T-helper 22 cell (primary cell): ENCODE measurements around the gene VSIG8.
"Not testable (repeated sequence)": the region's sequence is repeated elsewhere in the genome, so short reads cannot be mapped to it uniquely, and the experiment has no call there.

Source experiments
- DNase-seq: peaks from one replicate; pipeline ENCODE4 v3.0.0-alpha.2; 2020; ENCODE audit warnings: low read depth

Gene VSIG8, protein sequence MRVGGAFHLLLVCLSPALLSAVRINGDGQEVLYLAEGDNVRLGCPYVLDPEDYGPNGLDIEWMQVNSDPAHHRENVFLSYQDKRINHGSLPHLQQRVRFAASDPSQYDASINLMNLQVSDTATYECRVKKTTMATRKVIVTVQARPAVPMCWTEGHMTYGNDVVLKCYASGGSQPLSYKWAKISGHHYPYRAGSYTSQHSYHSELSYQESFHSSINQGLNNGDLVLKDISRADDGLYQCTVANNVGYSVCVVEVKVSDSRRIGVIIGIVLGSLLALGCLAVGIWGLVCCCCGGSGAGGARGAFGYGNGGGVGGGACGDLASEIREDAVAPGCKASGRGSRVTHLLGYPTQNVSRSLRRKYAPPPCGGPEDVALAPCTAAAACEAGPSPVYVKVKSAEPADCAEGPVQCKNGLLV

DNA sequence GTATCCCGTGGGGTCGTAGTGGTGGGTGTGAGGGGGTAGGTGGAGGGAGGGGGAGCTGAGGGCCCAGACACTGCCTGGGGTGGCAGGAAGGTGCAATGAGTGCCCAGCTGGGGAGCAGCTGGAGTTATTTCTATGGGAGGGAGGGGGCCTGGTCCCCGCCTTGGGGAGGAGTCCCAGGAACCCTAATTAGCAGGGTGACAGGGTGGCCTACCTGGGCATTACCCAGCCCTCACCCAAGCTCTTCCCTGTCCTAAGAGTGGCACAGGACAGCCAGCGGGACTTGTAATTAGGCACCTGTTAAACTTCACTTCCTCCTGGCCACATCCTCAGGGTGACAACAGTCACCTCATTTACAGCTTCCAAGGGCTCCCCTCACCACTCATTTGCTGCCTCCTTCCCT lies at the start of gene VSIG8:
Gene VSIG8 (minus strand): TSS at position 101 of the 400 bp plus-strand sequence. CDS start 136 bp downstream, outside the sequence.
- DNase-seq, result no peak

DNA sequence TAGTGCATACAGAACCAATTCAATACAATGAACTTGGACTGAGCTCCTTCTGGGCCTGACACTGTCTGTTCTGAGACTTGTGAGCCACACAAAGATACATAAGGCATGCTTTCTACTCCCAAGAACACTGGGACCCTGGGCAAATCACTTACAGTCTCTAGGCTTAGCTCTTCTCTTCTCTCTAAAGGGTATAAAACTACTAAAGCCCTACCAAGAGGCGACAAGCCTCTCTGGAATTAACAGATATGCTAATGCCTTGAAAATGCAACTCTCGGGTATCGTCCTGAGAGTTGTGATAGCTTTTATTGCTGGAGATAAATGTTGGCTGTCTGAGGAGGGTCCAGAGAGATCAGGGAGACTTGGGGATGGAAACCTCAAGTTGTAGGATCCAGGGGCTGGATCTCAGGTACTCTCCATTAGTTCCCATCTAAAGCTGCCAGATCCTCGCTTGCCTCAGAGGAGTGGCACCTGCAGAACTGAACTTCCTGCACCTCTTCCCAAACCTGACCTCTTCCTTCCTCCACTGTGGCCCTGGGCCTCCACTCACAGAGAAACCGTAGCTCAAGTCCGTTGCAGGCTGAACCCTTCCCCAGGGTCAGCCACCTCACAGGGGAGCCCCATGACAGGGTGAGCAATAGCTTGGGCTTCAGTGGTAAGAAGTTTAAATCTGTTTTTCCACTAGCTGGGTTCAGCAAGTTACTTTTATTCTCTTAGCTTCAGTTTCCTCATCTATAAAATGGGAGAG lies 49.0 kb upstream of the VSIG8 start:
- no peak for DNase-seq

DNA sequence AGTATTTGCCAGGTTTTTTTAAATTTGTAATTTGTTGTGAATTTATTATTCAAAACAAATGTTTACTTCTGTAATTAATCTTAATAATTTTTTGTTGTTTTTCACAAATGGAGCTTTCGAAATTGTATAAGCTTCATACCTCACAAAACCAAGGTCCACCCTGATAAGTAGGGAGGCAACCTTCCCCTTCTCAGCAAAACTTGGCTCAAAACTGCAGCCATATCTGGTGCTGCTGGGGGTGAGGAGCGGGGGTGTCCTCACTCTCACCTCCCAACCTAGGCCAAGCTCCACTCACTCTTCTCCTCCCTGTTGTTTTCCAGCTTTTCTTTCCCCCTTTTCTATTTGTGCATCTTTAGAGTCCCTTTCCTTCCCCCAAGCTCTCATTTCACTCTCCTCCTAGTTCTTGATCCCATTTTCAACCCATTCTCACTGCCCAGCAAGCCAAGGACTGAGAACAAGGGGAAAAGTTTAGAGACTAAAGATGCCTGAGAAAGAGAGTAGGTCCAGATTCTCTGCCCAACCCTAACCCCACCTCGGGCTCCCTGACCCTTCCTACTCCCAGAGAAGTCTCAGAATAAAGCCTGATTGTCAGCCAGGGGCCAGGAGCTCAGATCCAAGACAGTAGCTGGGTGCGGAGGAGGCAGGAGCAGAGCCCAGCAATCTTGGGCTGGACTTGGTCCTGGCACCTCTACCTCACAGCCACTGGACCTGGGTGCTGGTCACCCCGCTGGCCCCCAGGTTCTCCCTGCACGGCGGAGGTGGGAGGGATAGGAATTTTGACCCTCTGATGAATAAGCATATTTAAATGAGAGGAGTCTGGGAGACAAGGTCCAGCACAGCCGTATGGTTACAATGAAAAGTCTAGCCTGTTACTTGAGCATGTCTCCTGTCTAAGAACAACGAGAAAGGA lies 45.8 kb upstream of the VSIG8 start:
- no peak for DNase-seq

DNA sequence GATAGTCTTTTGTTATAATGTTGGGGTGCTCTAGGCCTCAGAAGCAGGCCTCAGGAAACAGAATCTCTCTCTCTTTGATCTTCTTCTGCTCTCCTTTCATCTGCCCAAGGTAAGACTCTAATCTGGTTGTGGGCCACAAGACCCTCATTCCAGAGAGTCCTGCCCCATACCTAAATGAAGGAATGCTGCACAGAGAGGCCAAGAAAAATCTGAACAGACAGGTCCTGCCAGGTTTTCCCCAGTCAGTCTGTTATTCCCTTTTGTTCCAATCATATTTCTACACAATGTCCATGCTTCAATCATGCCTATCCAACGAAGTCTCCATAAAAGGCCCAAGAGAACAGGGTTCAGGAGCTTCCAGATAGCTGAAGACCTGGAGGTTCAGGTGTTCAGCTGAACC lies 44.5 kb upstream of the VSIG8 start:
- no peak for DNase-seq

DNA sequence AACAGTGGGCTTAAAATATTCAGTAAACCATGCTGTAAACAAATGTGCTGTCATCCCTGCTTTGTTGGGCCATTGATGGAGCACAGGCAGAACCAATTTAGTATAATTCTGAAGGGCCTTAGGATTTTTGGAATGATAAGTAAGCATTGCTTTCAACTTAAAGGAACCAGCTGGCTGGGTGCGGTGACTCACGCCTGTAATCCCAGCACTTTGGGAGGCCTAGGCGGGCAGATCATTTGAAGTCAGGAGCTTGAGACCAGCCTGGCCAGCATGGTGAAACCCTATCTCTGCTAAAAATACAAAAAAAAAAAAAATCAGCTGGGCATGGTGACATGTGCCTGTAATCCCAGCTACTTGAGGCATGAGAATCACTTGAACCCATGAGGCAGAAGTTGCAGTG lies 41.6 kb upstream of the VSIG8 start:
- not testable (repeated sequence) for DNase-seq

DNA sequence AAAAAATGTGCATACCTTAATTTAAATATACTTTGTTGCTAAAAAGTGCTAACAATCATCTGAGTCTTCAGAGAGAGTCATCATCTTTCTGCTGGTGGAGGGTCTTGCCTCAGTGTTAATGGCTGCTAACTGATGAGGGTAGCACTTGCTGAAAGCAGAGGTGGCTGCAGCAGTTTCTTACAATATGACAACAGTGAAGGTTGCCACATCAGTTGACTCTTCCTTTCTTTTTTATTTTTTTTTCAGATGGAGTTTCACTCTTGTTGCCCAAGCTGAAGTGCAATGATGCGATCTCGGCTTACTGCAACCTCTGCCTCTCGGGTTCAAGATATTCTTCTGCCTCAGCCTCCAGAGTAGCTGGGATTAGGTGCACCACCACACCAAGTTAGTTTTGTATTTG lies 40.1 kb upstream of the VSIG8 start:
- no peak for DNase-seq

DNA sequence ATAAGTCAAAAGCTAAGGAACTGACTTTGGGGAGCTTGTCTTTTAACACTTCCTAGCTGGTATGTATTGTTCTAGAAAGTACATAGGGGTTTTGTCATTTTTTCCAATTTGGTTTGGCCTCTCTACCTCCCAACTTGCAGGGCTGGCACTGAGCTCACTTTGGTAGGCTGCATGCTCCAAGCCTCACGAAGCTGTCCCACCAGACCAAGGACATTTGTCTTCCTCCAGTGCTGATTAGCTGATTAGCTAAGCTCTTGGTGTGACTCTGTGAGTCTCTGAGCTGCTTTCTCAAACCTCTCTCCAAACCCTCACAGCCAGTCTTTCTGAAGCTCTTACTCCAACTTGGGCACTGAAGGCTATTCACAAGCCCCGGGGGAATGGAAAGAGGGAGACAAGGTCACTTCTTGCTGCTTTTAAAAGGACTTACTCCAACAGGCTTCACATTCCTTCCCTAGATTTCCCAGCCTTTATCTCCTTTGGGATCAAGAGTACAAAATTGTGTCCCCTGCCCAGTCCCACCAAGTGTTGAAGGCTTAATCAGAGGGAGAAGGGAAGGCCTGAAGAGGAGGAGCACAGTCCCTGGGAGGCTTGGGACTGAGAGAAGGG lies 38.4 kb upstream of the VSIG8 start:
- no peak for DNase-seq

DNA sequence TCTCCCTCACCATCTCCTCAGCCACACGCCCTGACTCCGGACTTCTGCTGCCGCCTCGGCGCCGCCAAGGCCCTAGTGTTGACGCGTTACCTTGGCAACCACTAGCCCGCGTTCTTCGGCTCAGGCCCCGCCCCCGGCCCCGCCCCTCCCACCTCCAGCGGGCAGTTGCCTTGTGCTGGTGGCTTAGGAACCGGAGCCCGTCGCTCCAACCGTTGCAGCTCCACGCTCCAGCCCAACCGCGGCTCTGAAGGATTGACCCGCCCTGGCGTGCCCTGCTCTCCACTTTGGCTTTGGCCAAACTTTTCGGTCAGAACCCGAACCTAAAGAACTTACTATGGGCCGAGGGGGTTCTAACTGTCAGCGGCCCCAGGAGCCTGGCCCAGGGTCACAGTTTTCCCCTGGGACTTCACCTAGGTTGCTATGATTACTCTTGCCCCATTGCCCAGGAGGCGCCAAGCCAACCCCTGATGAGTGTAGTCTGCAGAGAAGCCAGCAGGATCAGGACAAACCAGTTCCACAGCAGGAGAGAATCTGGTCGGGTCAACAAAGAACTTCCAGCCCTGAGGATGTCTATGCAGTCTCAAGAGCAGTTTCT lies 37.7 kb upstream of the VSIG8 start, which contains the start of gene CFAP45:
Gene CFAP45 (minus strand): TSS at position 80 of the 595 bp plus-strand sequence. CDS start 67 bp downstream, at position 13.
- DNase-seq, result no peak

DNA sequence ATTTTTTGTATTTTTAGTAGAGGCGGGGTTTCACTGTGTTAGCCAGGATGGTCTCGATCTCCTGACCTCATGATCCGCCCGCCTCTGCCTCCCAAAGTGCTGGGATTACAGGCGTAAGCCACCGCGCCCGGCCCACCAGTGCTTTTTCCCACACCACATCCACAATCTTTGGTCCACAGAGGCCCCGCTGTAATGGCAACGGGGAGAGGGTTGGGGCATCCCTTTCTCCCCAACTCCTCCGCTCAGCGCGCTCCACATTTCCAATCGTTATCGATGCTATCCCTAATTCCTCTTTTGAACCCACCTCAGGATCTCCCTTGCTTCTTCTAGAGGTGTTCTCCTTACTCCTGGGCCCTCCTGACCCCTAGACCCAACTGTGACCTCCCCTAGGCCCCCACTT lies 37.2 kb upstream of the VSIG8 start:
- not testable (repeated sequence) for DNase-seq

DNA sequence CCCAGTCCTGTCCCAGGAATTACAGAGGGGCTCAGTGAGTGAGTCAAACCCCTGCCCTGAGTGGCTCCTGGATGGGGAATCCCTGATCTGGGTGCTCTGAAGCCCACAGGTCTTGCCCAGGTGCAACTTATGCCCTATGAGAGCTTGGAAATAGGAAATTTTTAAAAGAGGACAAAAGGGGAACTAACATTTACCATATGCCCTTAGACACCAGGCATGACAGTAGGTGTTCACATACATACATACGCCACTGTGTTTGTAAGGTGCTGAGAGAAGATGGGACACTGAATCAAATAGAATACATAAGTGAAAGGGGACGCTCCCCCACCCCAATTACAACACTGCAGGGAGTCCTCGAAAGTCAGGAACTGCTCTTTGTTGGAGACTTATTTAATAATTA lies 36.1 kb upstream of the VSIG8 start:
- DNase-seq, result no peak

DNA sequence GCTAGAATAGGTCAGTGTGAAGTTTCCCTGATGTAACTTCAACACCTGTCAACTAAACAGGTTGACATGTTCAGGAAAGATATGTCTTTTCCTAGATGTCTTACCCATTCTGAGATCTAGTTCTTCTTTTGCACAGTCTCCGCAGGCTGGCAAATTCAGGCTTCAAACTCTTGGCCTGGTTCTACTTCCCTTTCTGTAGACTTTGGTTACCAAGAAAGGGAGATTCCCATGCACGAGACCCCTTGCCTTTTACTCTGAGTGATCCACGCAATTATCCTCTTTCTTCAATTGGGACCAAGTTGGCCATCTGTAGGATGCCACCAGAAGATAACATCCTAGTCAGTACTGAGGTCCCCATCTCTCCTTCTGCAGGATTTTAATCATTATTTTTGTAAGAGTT lies 35.5 kb upstream of the VSIG8 start:
- DNase-seq, result no peak

DNA sequence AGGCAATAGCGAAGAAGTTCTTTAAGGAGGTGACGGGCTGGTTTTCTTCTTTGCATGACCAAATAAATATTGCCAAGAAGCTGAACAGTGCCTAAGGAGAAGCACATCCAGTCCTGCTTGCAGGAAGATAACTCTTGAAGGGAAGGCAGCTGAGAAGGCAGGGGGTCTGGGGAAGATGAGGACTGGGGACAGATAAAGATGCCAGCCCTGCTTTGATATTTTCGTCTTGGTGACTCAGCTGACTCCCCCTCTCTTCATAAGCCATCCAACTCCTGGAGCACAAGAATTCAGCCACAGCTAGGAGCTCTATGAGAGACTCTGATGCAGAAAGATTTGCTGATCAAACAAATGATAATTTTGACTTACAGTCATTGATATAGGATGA lies 34.1 kb upstream of the VSIG8 start:
- no peak for DNase-seq

DNA sequence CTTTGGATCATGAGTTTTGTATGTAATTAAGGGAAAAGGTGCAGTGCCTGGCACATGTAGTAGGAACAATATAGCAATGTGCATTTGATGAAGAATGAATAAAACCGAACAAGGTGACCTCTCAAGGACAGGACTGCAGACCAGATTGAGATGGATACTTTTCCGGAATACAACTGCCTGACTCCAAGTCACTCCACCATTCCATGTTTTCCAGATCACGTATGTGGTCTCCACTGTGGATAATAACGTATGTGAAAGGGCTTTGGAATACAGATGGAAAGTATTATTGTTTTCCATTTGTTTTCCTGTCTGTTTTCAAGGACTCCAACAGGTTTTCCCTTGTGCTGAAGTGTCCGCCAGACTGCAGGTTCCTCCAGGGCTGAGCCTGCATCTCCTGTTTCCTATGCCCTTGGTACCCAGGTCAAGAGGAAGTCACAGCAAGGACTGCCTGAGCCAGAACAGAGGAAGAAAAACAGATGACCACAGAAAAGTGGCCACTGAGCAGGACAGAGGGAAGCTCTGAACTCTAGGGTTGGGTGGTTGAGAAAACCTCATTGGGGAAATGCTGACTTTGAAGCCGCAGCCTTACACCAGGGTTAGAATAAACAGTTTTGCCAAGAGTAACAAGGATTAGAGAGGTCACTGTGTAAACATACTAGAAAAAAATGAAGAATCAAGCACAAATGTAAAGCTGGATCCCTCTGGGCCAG lies 33.5 kb upstream of the VSIG8 start:
- no peak for DNase-seq

DNA sequence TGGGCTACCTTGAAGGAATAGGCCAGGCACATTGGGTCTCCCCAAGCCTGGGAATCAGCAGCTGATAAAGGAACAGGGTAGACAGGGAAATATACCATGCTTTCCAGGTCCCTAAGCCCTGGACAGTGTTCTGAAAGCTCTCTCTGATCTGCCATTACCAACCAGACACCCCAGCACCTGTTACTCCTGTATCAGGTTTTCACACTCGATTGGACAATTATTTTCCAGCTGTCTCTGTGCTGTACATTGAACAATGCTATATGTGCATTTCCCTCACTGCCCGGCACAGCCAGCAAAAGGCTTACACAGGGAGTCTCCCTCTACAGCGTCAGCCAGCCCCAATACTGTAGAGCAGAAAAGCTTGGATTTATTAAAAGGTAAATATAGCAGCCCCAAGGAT lies 32.8 kb upstream of the VSIG8 start:
- DNase-seq, result no peak

DNA sequence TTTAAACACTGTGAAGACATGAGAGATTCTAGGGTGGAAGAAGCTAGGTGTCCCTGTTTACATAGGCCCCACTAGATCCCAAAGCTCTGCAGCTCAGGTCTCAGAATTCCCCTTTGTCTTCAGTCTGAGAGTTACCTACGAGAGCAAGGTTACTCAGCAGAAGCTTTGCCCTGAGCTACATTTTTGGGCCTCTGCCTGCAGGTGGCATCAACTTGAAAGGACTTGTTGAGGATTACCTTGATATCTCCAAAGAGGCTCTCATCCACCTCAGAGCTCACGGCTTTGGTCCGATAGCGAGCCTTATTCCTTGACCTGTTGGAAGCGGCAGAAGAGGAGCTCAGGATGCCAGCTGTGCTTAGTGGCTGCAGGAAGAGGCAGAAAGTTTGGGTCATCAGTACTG lies 30.5 kb upstream of the VSIG8 start:
- no peak for DNase-seq

DNA sequence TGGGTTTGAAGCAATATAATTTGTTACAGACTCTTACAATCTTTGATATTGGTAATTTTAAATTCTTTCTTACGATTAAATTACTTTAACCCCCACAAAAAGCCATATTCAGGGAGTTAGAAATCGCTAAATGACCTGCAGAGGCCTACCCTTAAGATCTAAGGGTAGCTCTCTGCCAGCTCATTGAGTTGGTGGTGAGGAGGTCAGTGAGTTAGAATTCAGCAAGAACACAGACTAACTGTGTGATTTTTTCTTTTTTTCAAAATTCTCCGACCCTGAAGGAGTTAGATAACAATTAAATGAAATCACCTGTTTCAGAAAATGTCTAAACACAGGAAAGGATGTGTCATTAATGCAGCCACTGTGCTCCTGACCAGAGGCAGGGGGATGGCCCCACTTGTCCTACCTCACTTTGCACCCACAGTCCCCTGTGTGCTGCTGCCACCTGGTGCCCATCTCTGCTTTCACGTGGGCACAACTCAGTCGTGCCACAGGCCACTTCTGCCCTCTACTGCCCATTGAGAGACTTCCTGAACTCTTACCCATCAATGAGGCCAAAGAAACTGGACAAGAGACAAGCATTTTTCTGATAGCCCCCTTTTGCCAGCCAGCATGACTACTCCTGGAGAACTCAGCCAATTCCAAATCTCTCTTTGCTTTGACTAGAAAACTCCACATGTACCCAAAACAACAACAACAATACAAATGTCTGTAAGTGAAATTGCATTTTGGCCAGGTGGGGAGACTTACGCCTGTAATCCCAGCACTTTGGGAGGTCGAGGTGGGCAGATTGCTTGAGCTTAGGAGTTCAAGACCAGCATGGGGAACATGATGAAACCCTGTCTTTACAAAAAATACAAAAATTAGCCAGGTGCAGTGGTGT lies 29.1 kb upstream of the VSIG8 start:
- peak; percentile 41 for DNase-seq

DNA sequence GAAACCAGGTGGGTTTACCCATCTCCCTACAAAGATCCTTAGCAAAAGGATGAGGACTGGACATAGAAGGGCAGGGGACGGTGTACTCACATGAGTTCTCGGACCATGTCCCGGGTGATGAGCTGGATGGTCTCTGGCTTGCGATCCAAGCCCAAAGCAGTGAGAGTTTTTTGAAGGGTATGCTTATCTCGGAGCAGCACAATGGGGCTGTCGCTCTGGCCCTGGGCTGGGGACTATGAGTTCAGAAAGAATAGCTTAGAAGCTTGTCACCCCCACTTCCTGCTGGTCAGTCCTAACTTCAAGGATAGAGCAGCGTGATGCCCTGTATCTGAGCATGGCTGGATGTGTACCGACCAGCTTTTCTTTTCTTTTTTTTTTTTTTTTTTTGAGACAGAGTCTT lies 27.9 kb upstream of the VSIG8 start:
- no peak for DNase-seq

DNA sequence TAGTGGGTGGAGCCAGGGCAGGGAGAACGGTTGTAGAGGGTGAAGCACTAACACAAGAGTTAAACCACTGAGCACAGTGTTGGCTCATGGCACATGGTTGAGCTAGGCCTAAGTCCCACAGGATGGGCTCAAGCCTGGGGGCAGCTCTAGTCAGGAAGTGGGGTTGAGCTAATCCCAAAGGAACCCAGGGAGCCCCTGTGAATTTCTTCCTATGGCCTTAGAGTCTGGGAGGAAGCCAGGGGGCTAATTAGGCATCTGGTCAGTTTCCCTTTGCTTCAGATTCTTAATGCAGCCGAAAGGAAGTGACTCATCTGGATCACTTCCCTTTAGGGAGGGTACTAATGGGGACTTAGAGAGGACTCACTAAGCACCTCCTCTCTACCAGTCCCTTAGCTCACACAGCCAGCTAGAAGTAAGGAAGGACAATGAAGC lies 27.4 kb upstream of the VSIG8 start:
- DNase-seq, result no peak

DNA sequence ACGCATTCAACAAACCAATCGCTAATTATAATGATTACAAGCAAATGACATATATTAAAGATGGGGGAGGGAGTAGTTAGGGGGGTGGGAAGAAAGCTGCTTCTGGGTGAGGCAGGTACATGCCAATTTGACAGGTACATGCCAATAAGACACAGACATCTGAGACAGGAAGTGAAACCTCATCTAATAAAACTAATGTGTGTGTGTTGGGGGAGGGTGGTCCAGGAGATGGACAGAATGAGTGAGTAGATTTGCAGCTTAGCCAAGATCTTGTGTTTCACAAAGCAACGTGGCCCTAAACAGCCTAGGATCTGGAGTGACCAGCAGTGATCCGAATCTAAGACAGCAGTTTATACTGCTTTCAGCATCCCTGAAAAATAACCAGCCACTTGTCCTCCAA lies 26.7 kb upstream of the VSIG8 start:
- no peak for DNase-seq

DNA sequence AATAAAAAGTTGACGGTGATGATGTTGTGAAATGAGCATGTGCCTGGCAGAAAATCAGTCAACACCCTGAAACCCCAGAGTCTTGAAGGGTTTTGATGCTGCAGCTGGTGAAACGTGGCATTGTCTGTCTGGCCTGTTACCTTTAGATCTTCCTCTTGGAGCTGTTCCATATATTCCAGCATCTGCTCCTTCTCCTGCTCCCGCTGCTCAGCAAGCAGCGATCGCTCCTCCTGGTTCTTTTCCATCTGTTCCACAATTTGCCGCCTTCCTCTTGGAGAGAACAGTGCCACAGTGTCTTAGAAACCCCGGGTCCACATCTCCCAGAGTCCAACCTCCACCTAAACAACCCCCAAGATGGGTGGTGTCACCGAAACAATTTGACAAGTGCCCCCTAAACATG lies 21.8 kb upstream of the VSIG8 start:
- DNase-seq, result no peak
